GM19239 (cell line): Measurements from ENCODE around the gene EEIG1.
A peak's percentile ranks its signal among the peaks of the same experiment; 100 is the strongest.

Experiments used
- DNase-seq: peaks from one replicate; pipeline ENCODE4 v3.0.0; 2011; ENCODE audit warnings: low spot score; ENCODE audit not compliant: insufficient read length
- FAIRE-seq: peaks from 2 replicates; lab custom pipeline; 2011; peaks lifted over from hg19 to GRCh38; lab: Jason Lieb, UNC

The EEIG1 gene

DNA sequence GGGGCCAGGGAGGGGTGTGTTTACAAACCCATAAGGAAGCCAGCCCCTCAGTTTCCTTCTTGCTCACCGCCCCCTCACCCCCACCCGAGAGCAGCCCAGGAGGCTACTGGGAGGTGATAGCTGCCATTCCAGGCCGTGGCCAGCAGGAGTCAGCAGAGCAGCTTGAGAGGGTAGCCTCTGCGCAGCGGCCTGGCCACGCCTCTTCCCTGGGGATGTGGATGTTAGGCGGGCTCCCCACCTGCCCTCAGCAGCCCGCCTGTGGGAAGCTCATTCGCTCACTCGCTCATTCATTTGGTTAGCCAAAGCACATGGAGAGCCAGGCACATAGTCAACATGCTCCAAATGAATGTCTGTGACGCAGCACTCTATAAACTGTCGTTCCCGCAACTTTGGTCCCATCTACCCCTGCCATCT is 37.1 kb downstream of the EEIG1 start:
- FAIRE-seq (peak; percentile 88), DNase-seq (peak; percentile 83)

DNA sequence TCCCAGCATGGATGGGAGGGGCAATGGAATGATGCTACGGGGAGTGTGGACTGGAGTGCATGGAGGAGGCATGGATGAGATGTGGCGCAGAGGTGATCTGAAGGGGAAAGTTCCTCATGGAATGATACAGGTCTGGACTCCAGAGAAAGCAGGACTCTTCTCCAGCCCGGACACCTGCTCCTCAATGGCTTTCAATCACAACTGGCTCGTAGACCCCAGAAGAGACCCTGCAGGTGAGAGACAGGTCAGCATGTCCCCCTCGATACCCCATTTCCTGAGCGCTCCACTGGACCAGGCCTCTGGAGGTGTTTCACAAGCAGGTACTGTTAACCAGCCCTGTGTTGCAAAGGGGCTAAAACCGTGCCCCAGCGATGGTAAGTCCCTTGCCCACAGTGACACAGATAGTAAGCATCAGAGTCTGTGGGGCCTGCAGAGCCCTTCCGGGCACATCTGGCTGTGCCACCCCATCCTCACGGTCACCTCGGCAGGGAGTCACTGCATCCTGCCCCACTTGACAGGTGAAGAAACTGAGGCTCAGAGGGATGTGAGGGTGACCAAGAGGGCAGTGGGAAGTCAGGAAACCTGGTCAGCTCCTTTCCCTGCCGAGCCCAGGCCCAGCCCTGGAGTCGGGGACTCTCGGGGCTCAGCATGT is 37.7 kb downstream of the EEIG1 start:
- no peak for DNase-seq
- no peak for FAIRE-seq

DNA sequence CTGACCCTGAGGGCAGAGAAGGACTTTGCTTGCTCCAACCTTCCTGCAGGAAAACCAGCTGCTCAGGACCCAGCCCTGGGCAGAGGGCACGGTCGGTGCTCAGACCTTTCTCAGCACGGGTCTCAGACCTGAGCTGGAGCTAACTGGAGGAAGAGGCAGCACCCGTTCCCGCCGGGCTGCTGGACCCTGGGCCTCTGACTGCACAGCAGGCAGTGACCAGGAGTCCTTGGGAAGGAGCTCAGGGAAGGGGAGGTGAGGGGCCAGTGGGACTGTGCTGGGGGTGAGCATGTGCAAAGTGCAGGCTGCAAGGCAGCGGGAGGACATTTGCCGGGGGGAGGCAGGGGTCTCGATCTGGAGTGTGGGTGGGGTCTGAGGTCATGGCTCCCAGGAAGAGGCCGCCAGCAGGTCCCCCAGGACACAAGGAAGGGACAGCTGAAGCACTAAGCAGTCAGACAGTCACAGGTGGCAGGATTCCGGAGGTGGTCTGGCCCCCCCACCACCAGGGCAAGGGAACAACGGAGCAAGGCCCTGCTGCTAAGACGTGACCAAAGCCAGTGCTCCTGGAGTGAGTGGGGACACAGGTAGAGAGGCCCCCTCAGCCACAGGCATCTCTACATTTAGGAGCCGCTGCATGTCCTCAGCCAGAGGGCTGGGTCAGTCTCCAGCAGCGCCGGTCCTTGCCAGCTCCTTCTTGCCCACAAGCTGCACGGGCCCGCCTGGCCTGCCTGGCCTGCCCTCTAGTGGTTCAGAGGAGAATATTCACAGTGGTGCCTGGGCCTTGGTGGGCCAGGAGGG is 38.4 kb downstream of the EEIG1 start:
- FAIRE-seq: peak; percentile 57
- peak; percentile 56 for DNase-seq

DNA sequence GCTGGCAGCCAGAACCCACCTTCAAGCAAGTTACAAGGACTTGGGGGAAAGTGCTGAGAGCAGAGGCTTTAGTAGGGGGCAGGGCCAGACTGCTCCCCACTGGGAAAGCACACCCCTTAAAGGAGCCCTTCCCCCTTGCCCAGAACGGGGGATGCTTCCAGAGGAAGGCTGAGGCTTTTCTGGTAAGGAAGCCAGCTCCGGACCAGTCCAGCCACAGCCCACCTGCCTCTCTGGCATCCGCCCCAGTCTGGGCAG is 38.9 kb downstream of the EEIG1 start:
- DNase-seq: no peak
- no peak for FAIRE-seq

DNA sequence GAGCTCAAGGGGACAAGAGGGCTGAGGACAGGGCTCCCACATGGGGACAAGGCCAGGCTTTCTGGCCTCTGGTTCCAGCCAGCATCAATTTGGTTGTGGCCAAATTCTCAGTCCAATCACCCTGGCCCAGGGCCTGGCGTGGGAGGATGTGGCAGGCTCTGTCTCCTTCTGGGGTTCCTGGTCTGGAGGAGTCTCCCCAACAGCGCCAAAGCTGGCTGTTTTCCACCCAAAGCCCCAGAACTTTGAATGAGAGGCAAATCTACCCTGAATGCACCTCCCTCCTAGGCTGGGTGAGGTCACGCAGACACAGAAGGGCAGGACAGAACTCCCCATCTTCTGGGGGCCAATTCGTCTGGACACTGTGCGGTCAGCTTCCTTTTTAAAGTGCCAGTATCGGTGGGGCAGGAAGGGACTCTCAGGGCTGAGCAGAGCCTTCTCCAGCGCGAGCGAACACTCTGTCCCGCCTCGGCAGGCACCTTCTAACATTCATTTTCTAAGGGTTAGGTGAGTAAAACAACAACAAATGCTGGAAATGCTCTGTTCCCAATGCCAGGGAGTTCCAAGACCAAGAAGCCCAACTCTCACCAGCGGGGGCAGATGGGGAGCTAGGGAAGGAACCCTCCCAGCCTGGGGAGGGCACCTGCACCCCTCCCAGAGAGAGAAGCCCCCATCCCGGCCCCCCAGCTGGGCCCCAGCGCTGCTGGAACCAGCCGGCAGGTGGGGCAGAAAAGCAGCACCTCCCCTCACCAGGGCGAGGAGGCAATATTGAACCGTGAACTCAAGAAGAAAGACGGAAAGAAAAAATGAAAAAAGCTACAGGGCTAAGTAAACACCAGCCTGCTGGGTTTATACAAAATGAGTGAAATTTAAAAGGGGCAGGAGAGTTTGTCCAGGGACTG is 39.5 kb downstream of the EEIG1 start:
- no peak for FAIRE-seq
- no peak for DNase-seq

DNA sequence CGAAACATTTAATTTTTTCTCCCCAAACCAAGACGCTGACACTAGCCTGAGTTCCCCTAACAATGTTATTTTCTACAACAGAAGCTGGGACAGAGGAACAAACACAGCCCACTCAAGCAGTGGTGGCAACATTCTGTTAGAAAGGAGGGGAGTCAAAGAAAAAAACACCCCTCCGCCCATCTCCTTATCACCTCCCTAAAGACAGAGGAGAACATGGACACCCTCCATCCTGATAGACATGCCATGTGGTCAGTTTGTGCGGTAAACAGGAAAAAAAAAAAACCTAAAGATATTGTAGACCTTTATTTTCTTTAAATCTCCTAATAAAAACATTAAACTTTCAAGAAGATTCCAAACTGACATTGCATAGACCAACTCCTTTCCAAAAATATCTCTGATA is 40.2 kb downstream of the EEIG1 start:
- FAIRE-seq (no peak), DNase-seq (no peak)

DNA sequence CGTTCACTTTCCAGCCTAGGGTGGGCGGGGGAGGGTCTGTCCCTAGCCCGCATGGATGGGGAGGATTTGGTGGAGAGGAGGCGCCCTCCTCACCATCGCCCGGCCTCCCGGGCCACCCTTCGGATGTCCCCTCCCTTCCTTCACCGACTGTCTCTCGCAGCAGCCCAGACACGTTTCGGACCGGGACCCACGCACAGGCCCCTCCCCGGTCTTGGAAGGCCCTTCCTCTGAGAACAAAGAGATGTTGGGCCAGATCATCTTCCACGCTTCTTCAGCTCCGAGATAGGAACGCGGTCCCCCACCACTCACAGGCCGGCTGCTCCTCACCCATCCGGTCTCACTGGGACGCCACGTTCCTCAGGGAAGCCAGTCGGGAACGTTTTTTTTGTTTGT is 42.5 kb downstream of the EEIG1 start:
- no peak for DNase-seq
- no peak for FAIRE-seq

DNA sequence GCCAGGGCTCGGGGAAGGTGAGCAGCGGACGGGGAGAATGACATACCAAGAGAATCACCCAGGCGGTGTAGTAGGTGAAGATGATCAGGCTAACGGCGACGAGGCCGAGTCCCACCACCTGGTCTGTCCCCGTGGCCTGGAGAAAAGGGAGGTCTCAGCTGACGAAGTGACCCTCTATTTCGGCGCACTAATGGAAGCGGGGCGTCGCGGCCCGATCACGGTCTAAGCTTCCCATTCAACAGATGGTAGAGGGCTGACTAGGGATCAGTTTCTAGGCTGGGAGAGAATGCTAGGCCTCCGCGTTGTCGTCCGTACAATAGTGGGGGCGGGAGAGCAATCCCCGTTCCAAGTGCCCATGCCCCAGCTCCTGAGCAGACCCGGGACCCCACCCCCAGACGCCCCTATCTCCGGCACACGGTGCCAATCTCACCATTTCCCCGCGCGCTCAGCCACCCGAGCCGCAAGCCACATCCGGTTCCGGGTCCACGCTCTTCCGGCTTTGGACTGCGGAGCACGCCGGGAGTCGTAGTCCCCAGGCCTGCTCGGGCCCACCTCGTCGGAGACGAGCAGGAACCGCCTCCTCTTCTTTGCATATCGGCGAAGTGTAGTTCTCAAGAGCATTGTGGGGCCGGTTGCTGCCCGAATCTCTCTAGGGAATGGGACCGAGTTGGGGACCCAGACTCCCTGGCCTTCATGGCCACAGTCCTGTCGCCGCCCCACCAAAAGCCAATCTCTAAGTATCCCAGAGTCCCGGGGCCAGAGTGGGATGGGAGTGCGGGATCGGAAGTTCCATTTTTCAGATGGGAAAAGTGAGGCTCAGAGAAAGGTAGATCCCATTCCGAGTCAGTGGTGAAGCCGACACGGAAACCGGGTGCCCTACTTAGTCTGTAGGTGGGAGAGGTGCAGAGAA is 43.1 kb downstream of the EEIG1 start, which contains the start of gene DPM2:
Gene DPM2 (minus strand): TSS at position 467 of the 910 bp plus-strand sequence. CDS start 34 bp downstream, at position 433.
- DNase-seq (peak; percentile 98), FAIRE-seq (peak; percentile 89)

DNA sequence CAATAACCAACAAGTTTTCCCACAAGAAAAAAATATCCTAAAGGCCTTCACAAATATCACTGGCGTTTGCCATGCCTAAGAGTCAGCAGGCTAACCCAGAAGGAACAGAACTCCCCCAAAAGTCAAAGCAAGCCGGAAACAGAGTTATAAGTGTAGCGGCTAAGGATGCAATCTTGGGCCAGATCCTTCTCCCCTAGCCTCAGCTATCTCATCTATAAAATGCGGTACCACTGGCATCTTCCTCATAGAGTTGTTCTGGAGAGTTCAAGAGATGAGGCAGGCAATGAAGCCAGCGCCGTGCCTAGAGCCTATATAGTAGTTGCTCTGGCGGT is 43.8 kb downstream of the EEIG1 start:
- no peak for FAIRE-seq
- DNase-seq: no peak

DNA sequence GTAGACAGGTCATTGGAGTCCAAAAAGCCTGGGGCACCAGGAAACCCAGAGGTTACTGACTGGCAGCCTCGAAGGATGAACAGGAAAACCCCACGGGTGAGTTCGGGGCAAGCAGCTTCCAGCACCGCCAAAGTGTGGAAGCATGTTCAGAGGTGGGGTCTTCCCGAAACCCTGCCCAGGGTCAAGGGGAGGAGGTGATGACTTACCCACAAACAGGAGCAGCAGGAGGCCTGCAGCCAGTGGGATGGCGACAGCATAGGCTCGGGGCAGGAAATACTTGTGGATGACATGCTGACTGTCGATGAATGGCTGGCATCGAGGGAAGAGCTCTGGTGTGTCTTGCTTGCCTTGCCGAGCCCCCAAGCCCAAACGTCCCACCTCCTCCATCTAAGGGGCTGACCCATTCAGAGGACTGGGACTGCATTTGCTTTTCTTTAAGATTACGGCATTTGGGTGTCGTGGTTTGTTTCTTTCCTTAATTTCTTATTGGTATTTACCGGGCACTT is 44.4 kb downstream of the EEIG1 start:
- FAIRE-seq (no peak), DNase-seq (no peak)

DNA sequence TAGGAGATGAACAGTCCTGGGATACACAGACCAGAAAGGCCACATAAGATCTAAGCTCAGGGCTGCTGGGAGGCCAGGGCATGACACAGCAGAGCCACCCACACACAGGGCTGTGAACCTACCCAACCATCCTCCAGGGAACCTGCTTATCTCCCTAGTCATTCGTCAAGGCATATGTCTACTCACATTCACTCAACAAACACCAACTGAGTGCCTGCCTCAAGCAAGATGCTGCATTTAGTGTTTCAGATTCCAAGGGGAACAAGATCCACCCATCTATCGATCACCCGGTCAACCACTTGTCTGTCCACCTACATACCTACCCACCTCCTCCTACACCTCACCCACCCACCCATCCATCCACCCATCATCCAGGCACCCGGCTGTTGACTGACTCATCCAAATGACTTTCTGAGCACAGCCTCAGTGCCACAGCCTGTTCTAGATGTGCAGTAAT is 45.0 kb downstream of the EEIG1 start:
- FAIRE-seq (no peak), DNase-seq (no peak)

DNA sequence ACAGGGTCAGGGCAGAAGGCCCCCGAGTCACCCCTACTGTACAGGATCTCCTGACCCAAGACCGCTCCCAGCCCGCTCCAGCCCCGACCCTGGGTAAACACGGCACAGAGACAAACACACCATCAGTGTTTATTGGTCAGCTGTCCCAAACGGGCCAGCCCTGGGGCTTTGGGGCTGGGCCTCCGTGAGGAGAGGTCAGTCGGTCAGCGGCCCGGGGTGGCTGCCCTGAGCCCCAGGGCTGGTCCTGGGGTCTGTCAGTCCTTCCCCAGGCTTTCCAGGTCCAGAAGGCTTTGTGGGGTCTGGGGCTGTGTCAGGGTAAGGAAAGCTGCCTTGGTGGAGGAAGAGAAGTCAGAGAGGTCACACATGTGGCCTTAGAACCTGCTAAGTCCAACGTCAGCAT is 45.8 kb downstream of the EEIG1 start:
- no peak for FAIRE-seq
- no peak for DNase-seq

DNA sequence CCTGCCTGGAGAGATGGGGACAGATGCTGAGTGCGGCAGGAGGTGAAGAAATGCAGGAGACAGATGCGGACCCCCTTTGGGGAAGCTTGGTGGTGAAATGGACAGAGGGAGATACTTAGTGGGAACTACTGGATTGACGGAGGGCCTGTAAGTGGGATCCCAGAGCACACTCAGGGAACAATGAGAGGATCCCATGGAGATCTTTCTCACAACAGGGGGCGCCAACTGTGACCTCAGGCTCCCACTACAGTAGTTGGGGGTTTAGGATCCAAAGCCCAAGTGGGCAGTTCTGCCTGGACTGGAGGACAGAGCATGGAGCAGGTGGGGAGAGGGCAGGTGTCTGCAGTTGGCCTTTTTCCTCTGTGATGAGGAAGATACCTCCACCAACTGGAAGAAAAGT is 46.5 kb downstream of the EEIG1 start:
- DNase-seq: no peak
- FAIRE-seq: no peak

DNA sequence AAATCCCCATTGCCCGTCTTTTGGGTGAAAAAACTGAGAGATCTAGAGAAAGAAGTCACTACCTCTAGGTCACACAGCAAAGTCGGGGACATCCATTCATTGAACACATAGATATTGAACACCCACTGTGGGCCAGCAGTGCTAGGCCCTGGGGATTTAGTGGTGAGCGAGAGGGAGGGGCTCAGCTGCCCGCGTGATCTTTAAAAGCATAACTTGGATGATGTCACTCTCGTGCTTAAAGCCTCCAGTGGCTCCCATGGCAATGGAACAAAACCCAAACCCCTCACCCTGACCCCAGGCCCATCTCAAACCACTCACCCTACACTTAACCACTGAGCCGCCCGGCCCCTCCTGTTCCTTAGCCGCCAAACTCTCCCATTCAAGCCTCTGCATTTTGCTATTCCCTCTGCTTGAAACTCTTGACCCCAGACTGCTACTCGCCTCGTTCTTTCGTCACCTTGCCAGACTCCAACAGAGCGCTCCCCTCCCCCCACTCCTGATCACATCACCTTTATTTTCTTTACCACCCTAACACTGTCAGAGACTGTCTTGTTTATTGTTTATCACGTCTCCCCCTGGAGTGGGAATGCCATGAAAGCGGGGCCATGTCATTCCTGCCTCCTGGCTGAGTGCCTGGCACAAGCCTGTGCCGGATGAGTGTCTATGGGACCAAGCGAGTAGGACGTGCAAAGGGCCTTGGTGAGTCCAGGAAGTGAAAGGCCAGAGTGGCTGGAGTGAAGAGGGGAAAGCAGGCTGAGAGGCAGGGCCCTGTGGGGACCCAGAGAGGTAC is 49.5 kb downstream of the EEIG1 start:
- no peak for DNase-seq
- no peak for FAIRE-seq
